Esophagus squamous epithelium (tissue), 4 donors: ENCODE data around the gene KCNJ6.

Experiments
- CTCF ChIP-seq, 6 experiments: fragments of 450-650 bp in 4 of 6; fragments of 200-600 bp in 2 of 6; sonication (generic) in 2 of 6; IDR thresholded peaks; one replicate each; pipeline ENCODE4 v1.5.1; 2016 to 2019; ENCODE audit warnings: antibody characterized with exemption in 6 of 6, mild to moderate bottlenecking in 4 of 6, moderate library complexity in 4 of 6
- POLR2A ChIP-seq, 4 donors: fragments of 450-650 bp; IDR thresholded peaks; one replicate each; pipeline ENCODE4 v1.6.1; 2017; ENCODE audit warnings: antibody characterized with exemption in 4 of 4, mild to moderate bottlenecking in 4 of 4, moderate library complexity in 3 of 4

GRCh38 chr21:37763298-37763697 lies 153.0 kb downstream of the KCNJ6 start:
- TF ChIP-seq CTCF (IDR thresholded peaks at IDR 0.05) (no peak), POLR2A (IDR thresholded peaks at IDR 0.05) (no peak)
